ENCODE results near the gene RPL26. TPM values are rescaled to one million over a fixed set of nuclear protein-coding genes. Genes with fewer than 3 reads are reported as not detected.

RPL26 gene
- total and polyA plus RNA-seq, 3 donors from 2014 or later = 769 to 1,617 (median 1,360) TPM

DNA sequence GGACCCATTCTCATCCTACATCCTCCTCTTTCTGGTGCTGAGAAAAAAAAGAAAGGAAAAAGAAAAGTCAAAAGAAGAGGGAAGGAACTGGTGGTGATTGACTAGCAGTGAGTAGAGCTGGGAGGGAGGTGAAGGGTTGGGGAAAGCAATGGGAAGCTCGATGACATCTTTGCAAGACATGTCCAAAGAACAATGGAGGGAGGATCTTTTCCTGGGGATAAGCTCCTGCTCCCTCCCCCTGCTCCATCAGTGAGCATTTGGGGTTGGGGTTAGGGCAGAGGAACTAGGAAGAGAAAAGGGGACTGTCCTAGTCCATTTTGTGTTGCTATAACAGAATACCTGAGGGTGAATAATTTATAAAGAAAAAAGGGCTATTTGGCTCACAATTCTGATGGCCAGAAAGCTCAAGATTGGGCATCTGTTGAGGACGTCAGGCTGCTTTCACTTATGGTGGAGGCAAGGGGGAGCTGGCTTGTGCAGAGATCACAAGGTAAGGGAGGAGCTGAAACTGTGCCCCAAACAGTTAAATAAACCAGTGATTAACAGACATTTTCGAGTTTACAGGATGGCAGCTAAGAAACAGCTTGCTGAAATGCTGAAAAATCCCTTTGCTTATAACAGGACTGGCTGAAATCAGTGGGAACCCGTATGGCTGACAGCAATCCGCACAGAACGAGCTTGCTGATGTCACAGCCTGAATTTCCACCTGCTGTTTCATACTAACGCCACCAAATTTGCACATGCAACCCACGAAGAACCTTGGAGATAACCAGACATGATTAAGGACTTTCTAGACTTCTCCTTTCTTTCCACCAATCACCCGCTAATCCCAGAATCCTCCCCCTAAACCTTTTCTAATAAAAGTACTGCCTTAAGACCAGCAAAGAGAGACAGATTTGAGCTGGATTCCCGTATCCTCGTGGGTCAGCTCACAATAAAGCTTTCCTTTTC is 44.9 kb downstream of the RPL26 start:
- Histone ChIP-seq H3K27ac (no peak overlapping the region), H3K36me3 (ENCODE audit: low read depth, missing control alignments) (no peaks in the 10 kb centered on the region), H3K27me3 (no peaks in the 10 kb centered on the region), H3K4me1 (peaks cover 3% of the 10 kb centered on the region), H3K4me3 (no peak overlapping the region), H3K9me3 (no peaks in the 10 kb centered on the region)
- DNase-seq = no peak
- WGBS, 2 donors = 32 to 36% methylated on average over 11 of the region's 11 CpGs
- intact Hi-C loops (cut with DNase I; ENCODE audit: low total_unique reads) = no loop called here
- TF ChIP-seq POLR2A (IDR thresholded peaks at IDR 0.05) = no peak
- TF ChIP-seq, protein P1, sequence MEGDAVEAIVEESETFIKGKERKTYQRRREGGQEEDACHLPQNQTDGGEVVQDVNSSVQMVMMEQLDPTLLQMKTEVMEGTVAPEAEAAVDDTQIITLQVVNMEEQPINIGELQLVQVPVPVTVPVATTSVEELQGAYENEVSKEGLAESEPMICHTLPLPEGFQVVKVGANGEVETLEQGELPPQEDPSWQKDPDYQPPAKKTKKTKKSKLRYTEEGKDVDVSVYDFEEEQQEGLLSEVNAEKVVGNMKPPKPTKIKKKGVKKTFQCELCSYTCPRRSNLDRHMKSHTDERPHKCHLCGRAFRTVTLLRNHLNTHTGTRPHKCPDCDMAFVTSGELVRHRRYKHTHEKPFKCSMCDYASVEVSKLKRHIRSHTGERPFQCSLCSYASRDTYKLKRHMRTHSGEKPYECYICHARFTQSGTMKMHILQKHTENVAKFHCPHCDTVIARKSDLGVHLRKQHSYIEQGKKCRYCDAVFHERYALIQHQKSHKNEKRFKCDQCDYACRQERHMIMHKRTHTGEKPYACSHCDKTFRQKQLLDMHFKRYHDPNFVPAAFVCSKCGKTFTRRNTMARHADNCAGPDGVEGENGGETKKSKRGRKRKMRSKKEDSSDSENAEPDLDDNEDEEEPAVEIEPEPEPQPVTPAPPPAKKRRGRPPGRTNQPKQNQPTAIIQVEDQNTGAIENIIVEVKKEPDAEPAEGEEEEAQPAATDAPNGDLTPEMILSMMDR (IDR thresholded peaks at IDR 0.05) = no peak

DNA sequence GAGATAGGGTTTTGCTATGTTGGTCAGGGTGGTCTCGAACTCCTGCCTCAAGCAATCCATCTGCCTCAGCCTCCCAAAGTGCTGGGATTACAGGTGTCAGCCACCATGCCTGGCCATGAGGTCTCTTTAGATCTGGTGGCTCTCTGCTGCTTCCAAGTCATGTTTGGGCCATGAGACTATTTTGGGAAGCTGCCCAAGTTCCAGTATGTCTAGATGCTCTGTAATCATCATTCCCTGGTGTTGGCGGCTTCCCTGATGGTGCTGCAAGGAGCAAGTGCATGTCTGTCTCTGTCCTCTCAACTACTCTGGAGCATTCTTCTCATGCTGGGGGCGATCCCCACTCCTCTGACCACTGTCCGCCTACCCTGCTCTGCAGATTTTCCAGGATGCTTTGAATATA is 49.7 kb downstream of the RPL26 start:
- no peak overlapping the region for H3K27ac ChIP-seq
- intact Hi-C loops (cut with DNase I; ENCODE audit: low total_unique reads) = no loop called here
- TF ChIP-seq, protein P1 (IDR thresholded peaks at IDR 0.05) = no peak
- TF ChIP-seq POLR2A (IDR thresholded peaks at IDR 0.05) = no peak
- no peaks in the 10 kb centered on the region for H3K27me3 ChIP-seq
- H3K4me3 ChIP-seq = no peak overlapping the region
- H3K4me1 ChIP-seq = no peaks in the 10 kb centered on the region
- H3K9me3 ChIP-seq = no peaks in the 10 kb centered on the region
- WGBS, 2 donors = 77 to 93% methylated on average over 2 to 4 of the region's 4 CpGs
- no peak for DNase-seq
- no peaks in the 10 kb centered on the region for H3K36me3 ChIP-seq (ENCODE audit: low read depth, missing control alignments)

DNA sequence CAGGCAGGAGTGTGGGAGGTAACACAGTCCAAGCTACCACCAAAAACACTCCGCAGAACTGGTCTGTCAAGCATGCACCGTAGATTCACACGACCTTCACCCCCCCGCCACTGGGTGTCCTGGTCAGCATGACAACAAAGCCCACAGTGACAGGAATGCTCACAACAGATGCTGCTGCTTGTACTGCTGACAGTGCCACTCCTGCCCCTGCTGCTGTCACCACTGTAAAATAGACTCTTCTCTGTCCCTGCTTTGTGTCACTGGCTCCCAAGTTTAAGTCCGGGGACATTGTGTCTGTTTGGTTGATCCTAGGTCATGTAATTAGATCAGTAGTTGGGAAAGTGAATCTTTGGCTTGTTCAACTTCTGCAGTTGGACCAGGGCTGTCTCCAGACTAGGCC is 50.3 kb downstream of the RPL26 start:
- Histone ChIP-seq H3K4me1 (no peaks in the 10 kb centered on the region), H3K36me3 (ENCODE audit: low read depth, missing control alignments) (no peaks in the 10 kb centered on the region), H3K4me3 (no peak overlapping the region), H3K9me3 (no peaks in the 10 kb centered on the region), H3K27ac (no peak overlapping the region), H3K27me3 (no peaks in the 10 kb centered on the region)
- WGBS, 2 donors = 53 to 61% methylated on average over 5 of the region's 5 CpGs
- intact Hi-C loops (cut with DNase I; ENCODE audit: low total_unique reads) = no loop called here
- no peak for DNase-seq
- TF ChIP-seq, protein P1 (IDR thresholded peaks at IDR 0.05) = no peak
- TF ChIP-seq POLR2A (IDR thresholded peaks at IDR 0.05) = no peak

DNA sequence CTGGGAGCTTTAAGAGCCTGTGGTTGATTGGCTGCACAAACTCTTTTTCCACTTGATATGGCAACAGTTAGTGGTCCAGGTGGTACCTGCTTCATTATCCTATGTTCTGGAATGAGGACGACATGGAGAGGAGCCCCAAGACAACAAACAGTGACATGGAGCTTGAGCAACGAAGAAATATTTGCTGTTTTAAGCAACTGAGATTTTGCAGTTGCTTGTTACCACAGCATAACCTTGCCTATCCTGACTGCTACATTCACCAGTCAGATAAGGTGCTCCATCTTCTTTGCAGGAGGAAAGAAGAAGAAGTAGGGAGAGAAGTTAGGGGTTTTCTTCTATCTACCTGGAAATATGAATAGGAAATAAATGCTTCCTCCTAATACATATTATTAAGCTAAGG is 50.9 kb downstream of the RPL26 start:
- intact Hi-C loops (cut with DNase I; ENCODE audit: low total_unique reads) = no loop called here
- Histone ChIP-seq H3K27me3 (no peaks in the 10 kb centered on the region), H3K36me3 (ENCODE audit: low read depth, missing control alignments) (no peaks in the 10 kb centered on the region), H3K9me3 (no peaks in the 10 kb centered on the region), H3K27ac (no peak overlapping the region), H3K4me3 (no peak overlapping the region), H3K4me1 (no peaks in the 10 kb centered on the region)
- 80 to 92% methylated on average over 2 of the region's 2 CpGs for WGBS, 2 donors
- TF ChIP-seq POLR2A (IDR thresholded peaks at IDR 0.05) = no peak
- DNase-seq = no peak

Small RNAs within 50 kb of the gene (small RNA-seq; reads per million reads assigned to genes)
- 0 to 0.18 reads per million in 2 donors for gene RF00265

Other genes starting within 250 kb of the RPL26 start
- gene PER1, start 230.8 kb downstream of the RPL26 start, total RNA-seq = 100 to 1,000 TPM in 1 of 2 donors, 10 to 100 TPM in 1; 96.0 to 119 TPM
- 55.1 TPM for gene PER1, start 230.8 kb downstream of the RPL26 start, polyA plus RNA-seq (ENCODE audit: insufficient read depth, low read depth, low replicate concordance)
- 10 to 100 TPM; 66.3 to 76.5 TPM for gene VAMP2, start 220.2 kb downstream of the RPL26 start, total RNA-seq
- gene VAMP2, start 220.2 kb downstream of the RPL26 start, polyA plus RNA-seq (ENCODE audit: insufficient read depth, low read depth, low replicate concordance) = 116 TPM
- gene TMEM107, start 206.8 kb downstream of the RPL26 start, total RNA-seq = 10 to 100 TPM; 17.2 to 23.2 TPM
- gene TMEM107, start 206.8 kb downstream of the RPL26 start, polyA plus RNA-seq (ENCODE audit: insufficient read depth, low read depth, low replicate concordance) = 31.8 TPM
- 10 to 100 TPM in 1 of 2 donors, 1 to 10 TPM in 1; 8.7 to 10.4 TPM for gene BORCS6, start 193.0 kb downstream of the RPL26 start, total RNA-seq
- gene BORCS6, start 193.0 kb downstream of the RPL26 start, polyA plus RNA-seq (ENCODE audit: insufficient read depth, low read depth, low replicate concordance) = 8.5 TPM
- gene AURKB, start 172.6 kb downstream of the RPL26 start, total RNA-seq = 1 to 10 TPM; 2.4 to 3.7 TPM
- gene AURKB, start 172.6 kb downstream of the RPL26 start, polyA plus RNA-seq (ENCODE audit: insufficient read depth, low read depth, low replicate concordance) = 3.2 TPM
- 10 to 100 TPM; 30.3 to 40.0 TPM for gene CTC1, start 135.1 kb downstream of the RPL26 start, total RNA-seq
- gene CTC1, start 135.1 kb downstream of the RPL26 start, polyA plus RNA-seq (ENCODE audit: insufficient read depth, low read depth, low replicate concordance) = 22.8 TPM
- gene PFAS, start 133.9 kb downstream of the RPL26 start, total RNA-seq = 10 to 100 TPM; 33.3 to 40.5 TPM
- 17.6 TPM for gene PFAS, start 133.9 kb downstream of the RPL26 start, polyA plus RNA-seq (ENCODE audit: insufficient read depth, low read depth, low replicate concordance)
- gene RANGRF, start 94.5 kb downstream of the RPL26 start, total RNA-seq = 10 to 100 TPM; 37.5 to 43.0 TPM
- 163 TPM for gene RANGRF, start 94.5 kb downstream of the RPL26 start, polyA plus RNA-seq (ENCODE audit: insufficient read depth, low read depth, low replicate concordance)
- gene SLC25A35, start 87.8 kb downstream of the RPL26 start, total RNA-seq = 10 to 100 TPM; 13.1 to 28.2 TPM
- 29.9 TPM for gene SLC25A35, start 87.8 kb downstream of the RPL26 start, polyA plus RNA-seq (ENCODE audit: insufficient read depth, low read depth, low replicate concordance)
- 10 to 100 TPM in 1 of 2 donors, 1 to 10 TPM in 1; 4.5 to 13.4 TPM for gene ARHGEF15, start 73.0 kb downstream of the RPL26 start, total RNA-seq
- gene ARHGEF15, start 73.0 kb downstream of the RPL26 start, polyA plus RNA-seq (ENCODE audit: insufficient read depth, low read depth, low replicate concordance) = 4.2 TPM
- 1 to 10 TPM; 5.3 to 7.7 TPM for gene ODF4, start 43.4 kb downstream of the RPL26 start, total RNA-seq
- gene ODF4, start 43.4 kb downstream of the RPL26 start, polyA plus RNA-seq (ENCODE audit: insufficient read depth, low read depth, low replicate concordance) = 34.0 TPM
- gene RNF222, start 14.6 kb upstream of the RPL26 start, total RNA-seq = under 1 TPM in 1 of 2 donors, not detected in 1; 0.06 TPM
- gene RNF222, start 14.6 kb upstream of the RPL26 start, polyA plus RNA-seq (ENCODE audit: insufficient read depth, low read depth, low replicate concordance) = not detected
- 10 to 100 TPM; 73.1 to 85.4 TPM for gene NDEL1, start 52.7 kb upstream of the RPL26 start, total RNA-seq
- 51.2 TPM for gene NDEL1, start 52.7 kb upstream of the RPL26 start, polyA plus RNA-seq (ENCODE audit: insufficient read depth, low read depth, low replicate concordance)
- gene MYH10, start 247.5 kb upstream of the RPL26 start, total RNA-seq = 10 to 100 TPM; 33.1 to 34.1 TPM
- 25.5 TPM for gene MYH10, start 247.5 kb upstream of the RPL26 start, polyA plus RNA-seq (ENCODE audit: insufficient read depth, low read depth, low replicate concordance)

Data from testis (tissue), 3 donors.